PFSK-1 (cell line): Measurements from ENCODE around the gene TMEM233.

ENCODE experiments used
- FOXP2 ChIP-seq: optimal IDR thresholded peaks from 2 replicates; pipeline ENCODE3; 2011; ENCODE audit warnings: borderline replicate concordance, control low read depth, inconsistent platforms; ENCODE audit not compliant: insufficient read depth; ENCODE audit errors: extremely low read length, extremely low read depth
- POLR2AphosphoS5 ChIP-seq: IDR thresholded peaks from 2 replicates; pipeline ENCODE4 v1.6.1; 2012; ENCODE audit warnings: low read depth, mild to moderate bottlenecking, control low read depth, low read length, moderate library complexity
- SIN3A ChIP-seq: IDR thresholded peaks from 2 replicates; pipeline ENCODE4 v1.6.1; 2012; ENCODE audit warnings: mild to moderate bottlenecking, low read length, moderate library complexity, borderline replicate concordance; ENCODE audit not compliant: insufficient read depth
- TAF1 ChIP-seq: IDR thresholded peaks from 2 replicates; pipeline ENCODE4 v1.6.1; 2012; ENCODE audit warnings: low read length, control low read depth, borderline replicate concordance; ENCODE audit not compliant: insufficient read depth
- TF ChIP-seq, protein P1 (sequence below), 2 experiments: IDR thresholded peaks; 2 replicates each; pipeline versions ENCODE4 v1.6.1 to v1.8.0; 2011 to 2012; ENCODE audit warnings: low read depth in 2 of 2, low read length in 2 of 2, control low read depth in 1 of 2, inconsistent platforms in 1 of 2, mild to moderate bottlenecking in 1 of 2, moderate library complexity in 1 of 2; ENCODE audit not compliant: insufficient read depth in 1 of 2

TMEM233 gene

DNA sequence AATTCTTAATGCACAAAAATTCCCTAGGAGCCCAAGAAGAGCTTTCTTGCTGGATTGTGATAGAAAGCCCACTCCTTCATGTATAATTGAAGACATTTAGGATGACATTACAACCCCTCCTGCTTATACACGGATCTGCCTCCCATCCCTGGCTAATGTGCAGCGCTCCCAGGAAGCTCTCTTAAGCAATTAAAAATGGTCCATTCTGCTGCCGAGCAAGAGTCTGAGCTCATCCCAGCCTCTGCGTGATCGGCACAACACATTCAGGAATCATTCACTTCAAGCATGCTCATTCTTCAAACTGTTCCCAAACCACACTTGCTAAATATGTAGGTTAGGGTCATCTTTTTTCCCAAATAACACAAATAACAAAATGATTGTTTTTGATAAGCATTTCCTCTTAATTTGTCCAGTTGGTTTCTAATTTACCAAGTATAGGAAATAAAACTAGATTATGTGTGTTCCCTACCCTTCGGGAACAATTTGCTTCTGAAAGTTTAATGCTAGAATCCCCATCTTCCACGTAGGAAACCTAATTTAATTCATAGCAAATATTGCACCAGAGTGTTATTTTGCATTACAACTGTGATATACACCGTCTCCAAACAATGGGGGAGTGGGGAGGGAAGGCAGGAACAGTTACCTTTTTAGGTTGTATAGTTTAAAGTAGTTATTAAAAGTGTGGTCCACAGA is 17.3 kb upstream of the TMEM233 start:
- no peak for TF ChIP-seq FOXP2
- no peak for TF ChIP-seq POLR2AphosphoS5
- no peak for TF ChIP-seq SIN3A
- no peak for TF ChIP-seq TAF1
- TF ChIP-seq, protein P1, sequence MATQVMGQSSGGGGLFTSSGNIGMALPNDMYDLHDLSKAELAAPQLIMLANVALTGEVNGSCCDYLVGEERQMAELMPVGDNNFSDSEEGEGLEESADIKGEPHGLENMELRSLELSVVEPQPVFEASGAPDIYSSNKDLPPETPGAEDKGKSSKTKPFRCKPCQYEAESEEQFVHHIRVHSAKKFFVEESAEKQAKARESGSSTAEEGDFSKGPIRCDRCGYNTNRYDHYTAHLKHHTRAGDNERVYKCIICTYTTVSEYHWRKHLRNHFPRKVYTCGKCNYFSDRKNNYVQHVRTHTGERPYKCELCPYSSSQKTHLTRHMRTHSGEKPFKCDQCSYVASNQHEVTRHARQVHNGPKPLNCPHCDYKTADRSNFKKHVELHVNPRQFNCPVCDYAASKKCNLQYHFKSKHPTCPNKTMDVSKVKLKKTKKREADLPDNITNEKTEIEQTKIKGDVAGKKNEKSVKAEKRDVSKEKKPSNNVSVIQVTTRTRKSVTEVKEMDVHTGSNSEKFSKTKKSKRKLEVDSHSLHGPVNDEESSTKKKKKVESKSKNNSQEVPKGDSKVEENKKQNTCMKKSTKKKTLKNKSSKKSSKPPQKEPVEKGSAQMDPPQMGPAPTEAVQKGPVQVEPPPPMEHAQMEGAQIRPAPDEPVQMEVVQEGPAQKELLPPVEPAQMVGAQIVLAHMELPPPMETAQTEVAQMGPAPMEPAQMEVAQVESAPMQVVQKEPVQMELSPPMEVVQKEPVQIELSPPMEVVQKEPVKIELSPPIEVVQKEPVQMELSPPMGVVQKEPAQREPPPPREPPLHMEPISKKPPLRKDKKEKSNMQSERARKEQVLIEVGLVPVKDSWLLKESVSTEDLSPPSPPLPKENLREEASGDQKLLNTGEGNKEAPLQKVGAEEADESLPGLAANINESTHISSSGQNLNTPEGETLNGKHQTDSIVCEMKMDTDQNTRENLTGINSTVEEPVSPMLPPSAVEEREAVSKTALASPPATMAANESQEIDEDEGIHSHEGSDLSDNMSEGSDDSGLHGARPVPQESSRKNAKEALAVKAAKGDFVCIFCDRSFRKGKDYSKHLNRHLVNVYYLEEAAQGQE (IDR thresholded peaks at IDR 0.05; ENCODE audit: insufficient read depth in 1 of 2, low read depth in 2 of 2, low read length in 2 of 2): no peak

DNA sequence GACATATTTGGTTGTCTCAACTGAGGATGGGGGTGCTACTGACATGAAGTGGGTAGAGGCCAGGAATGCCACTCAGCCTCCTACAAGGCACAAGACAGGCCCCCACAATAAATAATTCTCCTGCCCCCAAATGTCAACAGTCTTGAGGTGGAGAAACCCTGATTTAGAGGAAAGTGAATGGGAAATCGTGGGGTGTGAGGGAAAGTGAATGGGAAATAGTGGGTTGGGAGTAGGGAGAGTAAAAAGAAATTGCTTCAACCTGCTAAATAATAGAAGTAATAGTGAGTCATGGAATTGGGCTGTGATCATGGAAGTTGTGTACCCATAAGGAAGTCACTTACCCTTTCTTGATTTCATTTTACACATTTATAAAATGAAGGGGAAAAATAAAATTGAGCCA is 16.7 kb upstream of the TMEM233 start:
- no peak for TF ChIP-seq POLR2AphosphoS5
- TF ChIP-seq, protein P1 (IDR thresholded peaks at IDR 0.05; ENCODE audit: insufficient read depth in 1 of 2, low read depth in 2 of 2, low read length in 2 of 2): no peak
- no peak for TF ChIP-seq TAF1
- TF ChIP-seq FOXP2: no peak
- no peak for TF ChIP-seq SIN3A

DNA sequence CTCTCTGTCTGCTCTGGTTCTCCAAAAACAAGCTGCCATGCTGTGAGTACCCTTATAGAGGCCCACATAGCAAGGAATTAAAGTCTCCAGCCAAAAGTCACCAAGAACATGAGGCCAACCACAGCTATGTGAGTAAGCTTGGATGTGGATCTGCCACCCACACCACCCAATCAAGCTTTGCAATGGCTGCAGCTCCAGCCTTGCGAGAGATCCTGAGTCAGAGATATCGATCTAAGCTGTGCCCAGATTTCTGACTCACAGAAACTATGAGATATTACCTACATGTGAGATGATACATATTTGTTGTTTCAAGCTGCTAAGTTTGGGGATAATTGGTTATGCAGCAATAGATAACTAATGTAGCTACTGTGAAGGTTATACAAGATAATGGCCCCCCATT is 15.5 kb upstream of the TMEM233 start:
- TF ChIP-seq FOXP2 (no peak), SIN3A (no peak), POLR2AphosphoS5 (no peak), TAF1 (no peak)
- TF ChIP-seq, protein P1 (IDR thresholded peaks at IDR 0.05; ENCODE audit: insufficient read depth in 1 of 2, low read depth in 2 of 2, low read length in 2 of 2): no peak

DNA sequence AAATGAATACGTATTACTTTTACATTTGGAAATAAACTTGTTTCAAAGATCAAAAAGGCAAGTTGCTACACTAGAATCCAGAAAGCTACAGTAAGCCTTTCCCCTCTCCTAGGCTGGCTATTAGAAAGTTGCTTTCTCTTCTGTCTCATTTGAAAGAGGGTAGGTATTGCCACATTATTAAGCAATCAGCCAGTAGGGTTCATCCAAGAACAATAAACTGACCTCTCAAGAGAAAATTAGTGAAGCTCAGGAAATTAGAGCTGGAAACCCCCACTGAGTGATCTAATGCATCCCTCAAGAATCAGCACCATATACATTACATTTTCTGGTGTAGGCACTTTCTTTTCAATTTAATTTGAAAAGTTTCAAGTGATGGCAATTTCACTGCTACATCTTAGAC is 4.5 kb upstream of the TMEM233 start:
- TF ChIP-seq TAF1: no peak
- TF ChIP-seq POLR2AphosphoS5: no peak
- TF ChIP-seq, protein P1 (IDR thresholded peaks at IDR 0.05; ENCODE audit: insufficient read depth in 1 of 2, low read depth in 2 of 2, low read length in 2 of 2): no peak
- TF ChIP-seq FOXP2: no peak
- no peak for TF ChIP-seq SIN3A
